ENCODE results near the gene SLC25A48. TPM values are rescaled to one million over a fixed set of nuclear protein-coding genes. Genes with fewer than 3 reads are reported as not detected.
"Not testable (repeated sequence)": the region's sequence is repeated elsewhere in the genome, so short reads cannot be mapped to it uniquely, and the experiment has no call there.

The SLC25A48 gene
- polyA plus RNA-seq, 2 donors, result 0.24 to 1.2 TPM

GRCh38 chr5:135851915-135852845, 17.7 kb downstream of the SLC25A48 start:
- Histone ChIP-seq H3K27ac (ENCODE audit: low read depth in 2 of 2, low read length in 1 of 2) (no peak overlapping the region), H3K9me3 (ENCODE audit: control insufficient read depth in 2 of 2, insufficient read depth in 1 of 2, low read depth in 1 of 2, low read length in 1 of 2) (no peaks in the 10 kb centered on the region), H3K27me3 (ENCODE audit: control insufficient read depth in 1 of 2, insufficient read depth in 2 of 2, low read length in 2 of 2) (no peaks in the 10 kb centered on the region), H3K4me3 (ENCODE audit: low read depth in 1 of 2, low read length in 2 of 2) (no peak overlapping the region), H3K36me3 (ENCODE audit: control insufficient read depth in 2 of 2, insufficient read depth in 2 of 2, low read length in 1 of 2) (no peaks in the 10 kb centered on the region), H3K4me1 (ENCODE audit: control insufficient read depth in 2 of 2, insufficient read depth in 2 of 2, low read length in 1 of 2) (no peaks in the 10 kb centered on the region)
- WGBS, 2 donors, result 86 to 90% methylated on average over 34 of the region's 34 CpGs

GRCh38 chr5:135857630-135858311, 23.3 kb downstream of the SLC25A48 start:
- Histone ChIP-seq H3K4me3 (ENCODE audit: low read depth in 1 of 2, low read length in 2 of 2) (no peak overlapping the region), H3K36me3 (ENCODE audit: control insufficient read depth in 2 of 2, insufficient read depth in 2 of 2, low read length in 1 of 2) (no peaks in the 10 kb centered on the region), H3K4me1 (ENCODE audit: control insufficient read depth in 2 of 2, insufficient read depth in 2 of 2, low read length in 1 of 2) (no peaks in the 10 kb centered on the region), H3K9me3 (ENCODE audit: control insufficient read depth in 2 of 2, insufficient read depth in 1 of 2, low read depth in 1 of 2, low read length in 1 of 2) (no peaks in the 10 kb centered on the region), H3K27me3 (ENCODE audit: control insufficient read depth in 1 of 2, insufficient read depth in 2 of 2, low read length in 2 of 2) (no peaks in the 10 kb centered on the region), H3K27ac (ENCODE audit: low read depth in 2 of 2, low read length in 1 of 2) (no peak overlapping the region)
- 41 to 43% methylated on average over 2 of the region's 2 CpGs for WGBS, 2 donors

DNA sequence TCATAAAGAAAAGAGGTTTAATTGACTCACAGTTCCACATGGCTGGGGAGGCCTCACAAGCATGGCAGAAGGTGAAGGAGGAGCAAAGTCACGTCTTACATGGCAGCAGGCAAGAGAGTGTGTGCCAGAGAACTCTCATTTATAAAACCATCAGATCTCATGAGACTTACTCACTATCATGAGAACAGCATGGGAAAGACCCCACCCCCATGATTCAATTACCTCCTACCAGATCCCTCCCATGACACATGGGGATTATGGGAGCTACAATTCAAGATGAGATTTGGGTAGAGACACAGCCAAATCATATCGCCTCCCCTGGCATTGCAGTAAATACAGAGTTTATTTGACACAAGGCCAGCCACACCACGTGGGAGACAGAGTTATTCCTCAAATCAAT, 24.7 kb downstream of the SLC25A48 start:
- not testable (repeated sequence) for H3K27me3 ChIP-seq (ENCODE audit: control insufficient read depth in 1 of 2, insufficient read depth in 2 of 2, low read length in 2 of 2); H3K9me3 ChIP-seq (ENCODE audit: control insufficient read depth in 2 of 2, insufficient read depth in 1 of 2, low read depth in 1 of 2, low read length in 1 of 2); H3K27ac ChIP-seq (ENCODE audit: low read depth in 2 of 2, low read length in 1 of 2); H3K36me3 ChIP-seq (ENCODE audit: control insufficient read depth in 2 of 2, insufficient read depth in 2 of 2, low read length in 1 of 2); H3K4me1 ChIP-seq (ENCODE audit: control insufficient read depth in 2 of 2, insufficient read depth in 2 of 2, low read length in 1 of 2); H3K4me3 ChIP-seq (ENCODE audit: low read depth in 1 of 2, low read length in 2 of 2)
- WGBS, 2 donors, result 67 to 69% methylated on average over 3 of the region's 3 CpGs

GRCh38 chr5:135859641-135860040, 25.2 kb downstream of the SLC25A48 start:
- 85 to 93% methylated on average over 1 of the region's 1 CpG for WGBS, 2 donors

GRCh38 chr5:135861641-135862040, 27.2 kb downstream of the SLC25A48 start:
- H3K27ac ChIP-seq (ENCODE audit: low read depth in 2 of 2, low read length in 1 of 2), result no peak overlapping the region
- H3K9me3 ChIP-seq (ENCODE audit: control insufficient read depth in 2 of 2, insufficient read depth in 1 of 2, low read depth in 1 of 2, low read length in 1 of 2), result no peaks in the 10 kb centered on the region
- H3K36me3 ChIP-seq (ENCODE audit: control insufficient read depth in 2 of 2, insufficient read depth in 2 of 2, low read length in 1 of 2), result no peaks in the 10 kb centered on the region
- WGBS, 2 donors, result 87 to 94% methylated on average over 1 of the region's 1 CpG
- no peaks in the 10 kb centered on the region for H3K27me3 ChIP-seq (ENCODE audit: control insufficient read depth in 1 of 2, insufficient read depth in 2 of 2, low read length in 2 of 2)
- H3K4me3 ChIP-seq (ENCODE audit: low read depth in 1 of 2, low read length in 2 of 2), result no peak overlapping the region
- H3K4me1 ChIP-seq (ENCODE audit: control insufficient read depth in 2 of 2, insufficient read depth in 2 of 2, low read length in 1 of 2), result no peaks in the 10 kb centered on the region

More at GRCh38 chr5:135859641-135860040, 25.2 kb downstream of the SLC25A48 start:
- H3K27ac ChIP-seq (ENCODE audit: low read depth in 2 of 2, low read length in 1 of 2), result no peak overlapping the region
- no peak overlapping the region for H3K4me3 ChIP-seq (ENCODE audit: low read depth in 1 of 2, low read length in 2 of 2)
- no peaks in the 10 kb centered on the region for H3K36me3 ChIP-seq (ENCODE audit: control insufficient read depth in 2 of 2, insufficient read depth in 2 of 2, low read length in 1 of 2)
- no peaks in the 10 kb centered on the region for H3K27me3 ChIP-seq (ENCODE audit: control insufficient read depth in 1 of 2, insufficient read depth in 2 of 2, low read length in 2 of 2)
- H3K9me3 ChIP-seq (ENCODE audit: control insufficient read depth in 2 of 2, insufficient read depth in 1 of 2, low read depth in 1 of 2, low read length in 1 of 2), result no peaks in the 10 kb centered on the region
- no peaks in the 10 kb centered on the region for H3K4me1 ChIP-seq (ENCODE audit: control insufficient read depth in 2 of 2, insufficient read depth in 2 of 2, low read length in 1 of 2)

DNA sequence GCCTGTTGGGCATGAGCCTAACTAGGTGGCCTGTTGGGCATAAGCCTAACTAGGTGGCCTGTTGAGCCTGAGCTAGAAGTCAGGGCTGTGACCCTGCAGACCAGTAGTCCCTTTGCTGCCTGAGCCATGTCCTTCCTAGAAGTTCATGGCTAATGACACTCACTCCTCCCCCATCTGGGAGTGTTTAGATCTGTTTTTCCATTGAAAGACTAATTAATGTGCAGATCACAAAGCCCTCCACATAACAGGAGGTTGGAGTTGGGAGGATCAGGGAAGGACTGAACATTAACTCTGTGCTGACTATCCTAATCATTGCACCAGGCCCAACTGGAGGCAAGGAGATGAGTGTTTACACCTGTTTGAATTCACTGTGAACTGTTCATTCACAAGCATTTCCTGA, 27.6 kb downstream of the SLC25A48 start:
- no peaks in the 10 kb centered on the region for H3K27me3 ChIP-seq (ENCODE audit: control insufficient read depth in 1 of 2, insufficient read depth in 2 of 2, low read length in 2 of 2)
- H3K4me1 ChIP-seq (ENCODE audit: control insufficient read depth in 2 of 2, insufficient read depth in 2 of 2, low read length in 1 of 2), result no peaks in the 10 kb centered on the region
- H3K36me3 ChIP-seq (ENCODE audit: control insufficient read depth in 2 of 2, insufficient read depth in 2 of 2, low read length in 1 of 2), result no peaks in the 10 kb centered on the region
- no peak overlapping the region for H3K4me3 ChIP-seq (ENCODE audit: low read depth in 1 of 2, low read length in 2 of 2)
- H3K9me3 ChIP-seq (ENCODE audit: control insufficient read depth in 2 of 2, insufficient read depth in 1 of 2, low read depth in 1 of 2, low read length in 1 of 2), result no peaks in the 10 kb centered on the region
- no peak overlapping the region for H3K27ac ChIP-seq (ENCODE audit: low read depth in 2 of 2, low read length in 1 of 2)

DNA sequence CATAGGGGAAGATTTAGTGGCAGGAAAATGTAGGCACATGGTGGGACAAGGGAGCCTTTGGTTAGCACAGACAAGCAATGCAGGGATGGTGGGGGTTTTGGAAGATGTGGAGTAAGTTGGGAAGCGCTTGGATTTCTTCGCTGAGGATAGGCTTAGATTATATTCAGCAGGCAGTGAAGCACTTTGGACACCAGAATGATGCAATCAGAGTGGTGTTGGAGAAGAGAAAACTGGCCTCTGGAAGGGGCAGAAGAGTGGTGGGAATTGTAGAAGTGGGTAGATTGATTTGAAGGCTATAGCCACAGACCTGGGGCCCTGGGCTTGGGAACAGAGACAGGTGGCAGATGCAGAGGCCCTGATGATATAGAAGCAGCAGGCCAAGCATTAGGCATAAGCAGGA, 28.3 kb downstream of the SLC25A48 start:
- Histone ChIP-seq H3K27me3 (ENCODE audit: control insufficient read depth in 1 of 2, insufficient read depth in 2 of 2, low read length in 2 of 2) (no peaks in the 10 kb centered on the region), H3K4me1 (ENCODE audit: control insufficient read depth in 2 of 2, insufficient read depth in 2 of 2, low read length in 1 of 2) (no peaks in the 10 kb centered on the region), H3K36me3 (ENCODE audit: control insufficient read depth in 2 of 2, insufficient read depth in 2 of 2, low read length in 1 of 2) (no peaks in the 10 kb centered on the region), H3K9me3 (ENCODE audit: control insufficient read depth in 2 of 2, insufficient read depth in 1 of 2, low read depth in 1 of 2, low read length in 1 of 2) (no peaks in the 10 kb centered on the region), H3K27ac (ENCODE audit: low read depth in 2 of 2, low read length in 1 of 2) (no peak overlapping the region), H3K4me3 (ENCODE audit: low read depth in 1 of 2, low read length in 2 of 2) (no peak overlapping the region)
- 96 to 100% methylated on average over 2 of the region's 2 CpGs for WGBS, 2 donors

GRCh38 chr5:135864503-135865435, 30.3 kb downstream of the SLC25A48 start:
- Histone ChIP-seq H3K4me3 (ENCODE audit: low read depth in 1 of 2, low read length in 2 of 2) (no peak overlapping the region), H3K27ac (ENCODE audit: low read depth in 2 of 2, low read length in 1 of 2) (no peak overlapping the region), H3K4me1 (ENCODE audit: control insufficient read depth in 2 of 2, insufficient read depth in 2 of 2, low read length in 1 of 2) (no peaks in the 10 kb centered on the region), H3K9me3 (ENCODE audit: control insufficient read depth in 2 of 2, insufficient read depth in 1 of 2, low read depth in 1 of 2, low read length in 1 of 2) (no peaks in the 10 kb centered on the region), H3K36me3 (ENCODE audit: control insufficient read depth in 2 of 2, insufficient read depth in 2 of 2, low read length in 1 of 2) (no peaks in the 10 kb centered on the region), H3K27me3 (ENCODE audit: control insufficient read depth in 1 of 2, insufficient read depth in 2 of 2, low read length in 2 of 2) (no peaks in the 10 kb centered on the region)
- 70 to 79% methylated on average over 3 of the region's 3 CpGs for WGBS, 2 donors

- Histone ChIP-seq H3K36me3 (ENCODE audit: control insufficient read depth in 2 of 2, insufficient read depth in 2 of 2, low read length in 1 of 2) (no peaks in the 10 kb centered on the region), H3K4me3 (ENCODE audit: low read depth in 1 of 2, low read length in 2 of 2) (no peak overlapping the region), H3K27me3 (ENCODE audit: control insufficient read depth in 1 of 2, insufficient read depth in 2 of 2, low read length in 2 of 2) (no peaks in the 10 kb centered on the region), H3K4me1 (ENCODE audit: control insufficient read depth in 2 of 2, insufficient read depth in 2 of 2, low read length in 1 of 2) (no peaks in the 10 kb centered on the region), H3K27ac (ENCODE audit: low read depth in 2 of 2, low read length in 1 of 2) (no peak overlapping the region), H3K9me3 (ENCODE audit: control insufficient read depth in 2 of 2, insufficient read depth in 1 of 2, low read depth in 1 of 2, low read length in 1 of 2) (no peaks in the 10 kb centered on the region)
- 79 to 90% methylated on average over 2 of the region's 2 CpGs for WGBS, 2 donors
Observed at GRCh38 chr5:135866016-135866415, 31.6 kb downstream of the SLC25A48 start.
